Endothelial cell of umbilical vein (primary cell): ENCODE measurements around the gene FUT9. TPM values are rescaled to one million over a fixed set of nuclear protein-coding genes. Genes with fewer than 3 reads are reported as not detected.

Source experiments
- BruUV-seq: library from RNA; stranded (reverse); fragments of 400-500 nt; replicated peaks from 2 replicates; lab custom pipeline; 2021; lab: Mats Ljungman, UMichigan
- CTCF ChIA-PET: fragments of 300-600, 350-600 bp; sonication (Branson Sonifier 250); formaldehyde crosslinking; loops from one replicate; lab custom pipeline; 2021; ENCODE audit warnings: antibody characterized with exemption, inconsistent platforms; lab: Charles Lee
- POLR2A ChIA-PET: fragments of 300-600, 350-600 bp; sonication (Branson Sonifier 250); formaldehyde crosslinking; loops from one replicate; lab custom pipeline; 2021; ENCODE audit warnings: antibody characterized with exemption, inconsistent platforms; lab: Charles Lee
- DNase-seq: peaks from one replicate; pipeline ENCODE4 v3.0.0-alpha.2; 2011; ENCODE audit warnings: low read depth, low spot score
- FAIRE-seq: peaks from 2 replicates; lab custom pipeline; 2011; peaks lifted over from hg19 to GRCh38; lab: Jason Lieb, UNC
- H2AFZ ChIP-seq: 2 replicates; pipeline ENCODE4 v1.6.0; 2012; ENCODE audit warnings: low read depth, low read length, control low read depth, inconsistent platforms
- H3K27ac ChIP-seq: 2 replicates; pipeline ENCODE4 v1.5.1; 2011; ENCODE audit warnings: low read depth, mild to moderate bottlenecking, control low read depth, low read length, moderate library complexity; ENCODE audit not compliant: insufficient read depth
- H3K27me3 ChIP-seq, 2 experiments: 2 replicates each; pipeline versions ENCODE4 v1.6.0 to v1.6.1; 2011; ENCODE audit warnings: low read length in 2 of 2, mixed read lengths in 1 of 2; ENCODE audit not compliant: control insufficient read depth in 2 of 2, insufficient read depth in 2 of 2
- H3K36me3 ChIP-seq, 2 experiments: 2 replicates in 1 of 2; 3 replicates in 1 of 2; pipeline ENCODE4 v1.5.1; 2011; ENCODE audit warnings: low read length in 2 of 2, mild to moderate bottlenecking in 1 of 2, moderate library complexity in 1 of 2; ENCODE audit not compliant: control insufficient read depth in 2 of 2, insufficient read depth in 2 of 2; ENCODE audit errors: extremely low read depth in 1 of 2
- H3K4me1 ChIP-seq: 3 replicates; pipeline ENCODE4 v1.5.1; 2011; ENCODE audit warnings: mild to moderate bottlenecking, low read length; ENCODE audit not compliant: control insufficient read depth, insufficient read depth; ENCODE audit errors: extremely low read depth
- H3K4me2 ChIP-seq: 2 replicates; pipeline ENCODE4 v1.6.1; 2011; ENCODE audit warnings: low read length, control low read depth, mixed read lengths; ENCODE audit not compliant: insufficient read depth
- H3K4me3 ChIP-seq, 3 experiments: fragments of 200-600 bp in 1 of 3; sonication (generic), shearing (Covaris generic) in 1 of 3; replicated peaks in 1 of 3; 2 replicates each; pipeline ENCODE4 v1.5.1; 2011 to 2016; ENCODE audit warnings: control low read depth in 3 of 3, low read length in 3 of 3, mild to moderate bottlenecking in 2 of 3, inconsistent platforms in 1 of 3, low read depth in 1 of 3, moderate library complexity in 1 of 3; ENCODE audit not compliant: insufficient read depth in 1 of 3
- H3K79me2 ChIP-seq: 2 replicates; pipeline ENCODE4 v1.6.0; 2012; ENCODE audit warnings: low read length, inconsistent platforms; ENCODE audit not compliant: control insufficient read depth, insufficient read depth
- H3K9ac ChIP-seq: replicated peaks from 2 replicates; pipeline ENCODE3; 2011; ENCODE audit warnings: low read length, control low read depth; ENCODE audit not compliant: insufficient read depth; ENCODE audit errors: extremely low read depth
- H3K9me1 ChIP-seq: replicated peaks from 3 replicates; pipeline ENCODE4 v1.6.0; 2011; ENCODE audit warnings: mild to moderate bottlenecking, low read length; ENCODE audit not compliant: control insufficient read depth, insufficient read depth; ENCODE audit errors: extremely low read depth
- H3K9me3 ChIP-seq: replicated peaks from 2 replicates; pipeline ENCODE4 v1.5.1; 2012; ENCODE audit warnings: low read length, inconsistent platforms; ENCODE audit not compliant: control insufficient read depth, insufficient read depth
- H4K20me1 ChIP-seq: replicated peaks from 2 replicates; pipeline ENCODE3; 2011; ENCODE audit warnings: mild to moderate bottlenecking, low read length; ENCODE audit not compliant: control insufficient read depth, insufficient read depth; ENCODE audit errors: extremely low read depth
- GATA2 ChIP-seq: IDR thresholded peaks from 2 replicates; pipeline ENCODE4 v1.7.0; 2011; ENCODE audit warnings: low read depth, mild to moderate bottlenecking, moderate library complexity, mixed read lengths, low read length; ENCODE audit not compliant: insufficient read length, insufficient read depth
- JUN ChIP-seq: IDR thresholded peaks from 2 replicates; pipeline ENCODE4 v1.6.1; 2011; ENCODE audit warnings: borderline replicate concordance, low read depth; ENCODE audit not compliant: insufficient read length, insufficient read depth
- POLR2AphosphoS5 ChIP-seq: IDR thresholded peaks from 2 replicates; pipeline ENCODE4 v1.6.1; 2012; ENCODE audit warnings: low read depth, mild to moderate bottlenecking, control low read depth, low read length, moderate library complexity; ENCODE audit not compliant: insufficient read depth
- dilution Hi-C: fragments of 300-500 bp; cut with MboI; formaldehyde crosslinking; loops from one replicate; pipeline ENCODE4 v1.15.0; 2019; ENCODE audit warnings: low sequenced_read_pairs; ENCODE audit not compliant: extremely low pct_ligation_motif_present
- intact Hi-C: fragments of 100-400 bp; cut with micrococcal nuclease; formaldehyde crosslinking; loops from one replicate; pipeline ENCODE4 v1.10.0; 2022
- polyA plus RNA-seq, 4 experiments: library from polyadenylated mRNA; depleted of rRNA in 3 of 4; stranded (reverse) in 3 of 4; unstranded in 1 of 4; fragments of >200 nt; gene quantifications; 2 replicates each; pipeline versions ENCODE4 v1.2.1 to v1.2.3, GENCODE V29; 2011 to 2012; ENCODE audit warnings: missing spikeins in 1 of 4
- total RNA-seq: library from RNA; stranded (reverse); gene quantifications from 2 replicates; pipeline ENCODE4 v1.2.3, GENCODE V29; 2021
- TF ChIP-seq, protein P1 (sequence below), 2 donors: IDR thresholded peaks; 1 replicate in 1 of 2; 2 replicates in 1 of 2; pipeline ENCODE4 v1.5.1; 2011; ENCODE audit warnings: low read length in 2 of 2, mild to moderate bottlenecking in 2 of 2, moderate library complexity in 2 of 2, control low read depth in 1 of 2, inconsistent platforms in 1 of 2, low read depth in 1 of 2; ENCODE audit not compliant: insufficient read depth in 1 of 2; ENCODE audit errors: extremely low read depth in 1 of 2

Gene FUT9
- total and polyA plus RNA-seq, 2 donors (not counting 3 experiments of a cell fraction or from before 2014, with no cell fraction given) = not detected

DNA sequence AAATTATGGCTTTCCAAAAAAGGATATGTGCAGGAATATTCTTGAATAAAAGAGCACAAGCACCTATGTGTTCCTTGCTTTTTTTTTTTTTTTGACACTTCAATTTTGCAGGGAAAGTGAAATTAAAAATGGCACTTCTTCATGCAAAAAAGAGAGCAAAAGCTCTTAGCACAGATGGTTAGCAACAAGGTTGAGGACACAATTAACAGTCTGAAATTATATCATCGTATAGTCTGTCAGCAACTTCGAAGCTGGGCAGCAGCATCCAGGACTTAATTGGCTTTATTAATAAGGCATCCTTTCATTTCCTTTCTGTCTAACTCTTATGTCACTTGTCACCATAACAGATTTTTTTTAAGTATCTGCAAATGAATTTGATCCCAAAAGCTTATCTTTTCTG, 122.6 kb downstream of the FUT9 start:
- intact Hi-C loops = no loop called here
- FAIRE-seq (no peak), DNase-seq (no peak)
- Histone ChIP-seq H3K27ac (no peak overlapping the region), H4K20me1 (no peaks in the 10 kb centered on the region), H3K36me3 (no peaks in the 10 kb centered on the region), H3K4me2 (no peak overlapping the region), H3K9me3 (no peaks in the 10 kb centered on the region), H3K9ac (no peak overlapping the region), H3K79me2 (no peaks in the 10 kb centered on the region), H3K4me1 (no peaks in the 10 kb centered on the region), H3K4me3 (no peak overlapping the region), H3K9me1 (no peaks in the 10 kb centered on the region), H2AFZ (no peak overlapping the region), H3K27me3 (no peaks in the 10 kb centered on the region)
- dilution Hi-C loops = no loop called here
- ChIA-PET POLR2A (no interaction called here), CTCF (no interaction called here)
- TF ChIP-seq POLR2AphosphoS5 = no peak
- TF ChIP-seq, protein P1, sequence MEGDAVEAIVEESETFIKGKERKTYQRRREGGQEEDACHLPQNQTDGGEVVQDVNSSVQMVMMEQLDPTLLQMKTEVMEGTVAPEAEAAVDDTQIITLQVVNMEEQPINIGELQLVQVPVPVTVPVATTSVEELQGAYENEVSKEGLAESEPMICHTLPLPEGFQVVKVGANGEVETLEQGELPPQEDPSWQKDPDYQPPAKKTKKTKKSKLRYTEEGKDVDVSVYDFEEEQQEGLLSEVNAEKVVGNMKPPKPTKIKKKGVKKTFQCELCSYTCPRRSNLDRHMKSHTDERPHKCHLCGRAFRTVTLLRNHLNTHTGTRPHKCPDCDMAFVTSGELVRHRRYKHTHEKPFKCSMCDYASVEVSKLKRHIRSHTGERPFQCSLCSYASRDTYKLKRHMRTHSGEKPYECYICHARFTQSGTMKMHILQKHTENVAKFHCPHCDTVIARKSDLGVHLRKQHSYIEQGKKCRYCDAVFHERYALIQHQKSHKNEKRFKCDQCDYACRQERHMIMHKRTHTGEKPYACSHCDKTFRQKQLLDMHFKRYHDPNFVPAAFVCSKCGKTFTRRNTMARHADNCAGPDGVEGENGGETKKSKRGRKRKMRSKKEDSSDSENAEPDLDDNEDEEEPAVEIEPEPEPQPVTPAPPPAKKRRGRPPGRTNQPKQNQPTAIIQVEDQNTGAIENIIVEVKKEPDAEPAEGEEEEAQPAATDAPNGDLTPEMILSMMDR (IDR thresholded peaks at IDR 0.05; ENCODE audit: extremely low read depth in 1 of 2, insufficient read depth in 1 of 2, low read depth in 1 of 2, low read length in 2 of 2) = no peak
- no peak for TF ChIP-seq GATA2
- no TSS peak for BruUV-seq

DNA sequence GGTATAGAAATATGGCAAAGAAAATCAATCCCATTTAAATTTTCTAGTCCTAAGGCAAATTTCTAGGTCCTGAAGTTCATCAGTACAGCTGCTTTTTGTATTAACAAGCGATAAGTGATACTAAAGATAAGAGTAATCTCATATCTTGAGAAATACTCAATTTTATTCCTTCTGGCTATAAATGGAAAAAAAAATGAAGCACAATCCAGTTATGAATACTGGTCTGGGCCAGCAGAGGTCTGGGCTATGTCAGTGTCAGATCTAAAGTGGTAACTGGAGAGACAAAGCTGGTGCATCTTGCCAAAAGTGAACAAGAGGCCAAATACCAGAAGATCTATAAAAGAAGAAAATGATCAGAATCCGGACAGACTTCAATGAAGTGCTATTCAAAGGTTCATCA, 126.4 kb downstream of the FUT9 start:
- TF ChIP-seq GATA2 = no peak
- TF ChIP-seq, protein P1 (IDR thresholded peaks at IDR 0.05; ENCODE audit: extremely low read depth in 1 of 2, insufficient read depth in 1 of 2, low read depth in 1 of 2, low read length in 2 of 2) = no peak
- TF ChIP-seq JUN = no peak
- H3K9ac ChIP-seq = no peak overlapping the region
- H3K9me3 ChIP-seq = no peaks in the 10 kb centered on the region
- FAIRE-seq (no peak), DNase-seq (no peak)
- ChIA-PET POLR2A (no interaction called here), CTCF (no interaction called here)
- H2AFZ ChIP-seq = no peak overlapping the region
- no peak overlapping the region for H3K27ac ChIP-seq
- no peaks in the 10 kb centered on the region for H4K20me1 ChIP-seq
- BruUV-seq = no TSS peak
- no peaks in the 10 kb centered on the region for H3K79me2 ChIP-seq
- H3K4me1 ChIP-seq = no peaks in the 10 kb centered on the region
- intact Hi-C loops (no loop called here), dilution Hi-C loops (no loop called here)
- no peaks in the 10 kb centered on the region for H3K27me3 ChIP-seq
- H3K36me3 ChIP-seq = no peaks in the 10 kb centered on the region
- H3K9me1 ChIP-seq = no peaks in the 10 kb centered on the region
- H3K4me3 ChIP-seq = no peak overlapping the region
- no peak overlapping the region for H3K4me2 ChIP-seq
